HG03095 (cell line): ENCODE results near the gene ZNF181.
"Not testable (repeated sequence)": the region's sequence is repeated elsewhere in the genome, so short reads cannot be mapped to it uniquely, and the experiment has no call there.

Experiments
- ATAC-seq: cut with Tn5 transposase; IDR thresholded peaks from one replicate; pipeline ENCODE4 v1.9.1; 2021; ENCODE audit warnings: moderate library complexity; ENCODE audit not compliant: unreplicated experiment

ZNF181 gene

GRCh38 chr19:34733746-34734536 lies at the start of gene ZNF181:
ZNF181 (plus strand) TSS chr19:34734243; CDS start chr19:34735038, 795 bp downstream.
- peak; percentile 72 for ATAC-seq

GRCh38 chr19:34685266-34685665 lies 48.8 kb upstream of the ZNF181 start:
- not testable (repeated sequence) for ATAC-seq

GRCh38 chr19:34686455-34686854 lies 47.6 kb upstream of the ZNF181 start:
- no peak for ATAC-seq

- ATAC-seq, result no peak
These were observed 46.7 kb upstream of the ZNF181 start for GRCh38 chr19:34687348-34687747.

- no peak for ATAC-seq
These were observed 45.5 kb upstream of the ZNF181 start for GRCh38 chr19:34688592-34688991.

- ATAC-seq, result no peak
These were observed 43.7 kb upstream of the ZNF181 start for GRCh38 chr19:34690372-34690771.

- no peak for ATAC-seq
These were observed 41.5 kb upstream of the ZNF181 start for GRCh38 chr19:34692549-34692948.

- ATAC-seq, result no peak
These were observed 26.4 kb upstream of the ZNF181 start for GRCh38 chr19:34707661-34708060.

GRCh38 chr19:34711890-34712289 lies 22.2 kb upstream of the ZNF181 start:
- no peak for ATAC-seq

GRCh38 chr19:34712395-34713261 lies 21.4 kb upstream of the ZNF181 start:
- ATAC-seq, result no peak

GRCh38 chr19:34713262-34713637 lies 20.8 kb upstream of the ZNF181 start:
- no peak for ATAC-seq

- ATAC-seq, result no peak
These were observed 18.7 kb upstream of the ZNF181 start for GRCh38 chr19:34715357-34715756.

- ATAC-seq, result no peak
These were observed 11.7 kb upstream of the ZNF181 start for GRCh38 chr19:34722353-34722752.

GRCh38 chr19:34725400-34725799 lies 8.6 kb upstream of the ZNF181 start:
- no peak for ATAC-seq

GRCh38 chr19:34731019-34731829 lies 2.8 kb upstream of the ZNF181 start:
- no peak for ATAC-seq

- ATAC-seq, result no peak
These were observed 2.1 kb upstream of the ZNF181 start for GRCh38 chr19:34731964-34732363.

GRCh38 chr19:34732612-34733211 lies 1.3 kb upstream of the ZNF181 start:
- ATAC-seq, result no peak

- ATAC-seq, result peak; percentile 6
These were observed 737 bp upstream of the ZNF181 start for GRCh38 chr19:34733266-34733745.

- ATAC-seq, result no peak
These were observed 577 bp downstream of the ZNF181 start for GRCh38 chr19:34734537-34735103.
